ENCODE results near the gene FTO. TPM values are rescaled to one million over a fixed set of nuclear protein-coding genes. Genes with fewer than 3 reads are reported as not detected.

Gene FTO
- total and polyA plus RNA-seq, 2 of the 8 experiments (the other 6 are each of a cell fraction or from before 2014, with no cell fraction given): 34.5 to 59.8 TPM

- WGBS, 2 experiments (ENCODE audit: extremely low coverage in 1 of 2, insufficient coverage in 1 of 2, insufficient read length in 1 of 2, insufficient replicate concordance in 2 of 2, low coverage in 1 of 2, low lambda C conversion rate in 2 of 2, missing lambda C conversion rate in 1 of 2): 98% methylated on average over 2 of the region's 2 CpGs; no CpG with 5 or more reads in 1 of the 2 experiments
- POLR2A ChIA-PET (ENCODE audit: partially characterized antibody): no interaction called here
- H2AK5ac ChIP-seq (ENCODE audit: low read depth, low read length): no peak overlapping the region
- no peak overlapping the region for H2BK20ac ChIP-seq (ENCODE audit: low read length)
- H4K91ac ChIP-seq (replicated peaks; ENCODE audit: insufficient read length, low read length): no peak overlapping the region
- H3K4me3 ChIP-seq (ENCODE audit: extremely low read depth in 1 of 4, insufficient read depth in 2 of 4, low read depth in 3 of 4, low read length in 4 of 4): no peak overlapping the region
- no peaks in the 10 kb centered on the region for H3K9me3 ChIP-seq (ENCODE audit: insufficient read depth in 2 of 2, low read depth in 1 of 2, low read length in 1 of 2)
- H3K23ac ChIP-seq (ENCODE audit: insufficient read length): no peak overlapping the region
- H3K23me2 ChIP-seq (ENCODE audit: low read depth, low read length): no peaks in the 10 kb centered on the region
- H3K9ac ChIP-seq (replicated peaks in 1 of 4; ENCODE audit: extremely low read depth in 1 of 4, low read depth in 3 of 4, low read length in 3 of 4): no peak overlapping the region
- no peak for FAIRE-seq
- no peak overlapping the region for H4K8ac ChIP-seq (ENCODE audit: extremely low read depth, insufficient read depth, low read length)
- no peak overlapping the region for H3K4ac ChIP-seq (replicated peaks; ENCODE audit: insufficient read length, low read depth, low read length)
- H3K4me1 ChIP-seq (replicated peaks in 1 of 4; ENCODE audit: control insufficient read depth in 3 of 4, insufficient read depth in 4 of 4, low read length in 3 of 4): no peaks in the 10 kb centered on the region; a peak in 1 of 7 replicates
- no peak overlapping the region for H2BK15ac ChIP-seq (ENCODE audit: low read length)
- H2BK5ac ChIP-seq (ENCODE audit: low read depth, low read length): no peak overlapping the region
- TF ChIP-seq SP1 (IDR thresholded peaks at IDR 0.05; ENCODE audit: low read depth, low read length): no peak
- no peak for TF ChIP-seq GABPA (IDR thresholded peaks at IDR 0.05; ENCODE audit: borderline replicate concordance, insufficient read depth, low read length)
- no peak for TF ChIP-seq BACH1 (IDR thresholded peaks at IDR 0.05; ENCODE audit: low read length)
- no peak for TF ChIP-seq HDAC6 (IDR thresholded peaks at IDR 0.05; ENCODE audit: low read depth, low read length)
- no peak for TF ChIP-seq TAF1 (IDR thresholded peaks at IDR 0.05; ENCODE audit: low read depth, low read length)
- TF ChIP-seq SAP30 (IDR thresholded peaks at IDR 0.05; ENCODE audit: insufficient read depth, insufficient replicate concordance, low read length): no peak
- no peak for TF ChIP-seq EP300 (IDR thresholded peaks at IDR 0.05; ENCODE audit: borderline replicate concordance in 1 of 2, low read depth in 2 of 2, low read length in 2 of 2)
- CTCF ChIA-PET (ENCODE audit: partially characterized antibody): interaction anchor here (0.8 kb wide), 1 partner anchor 15 kb away, joined by 4 read pairs; no protein-coding TSS in a partner anchor
- H2BK120ac ChIP-seq (replicated peaks; ENCODE audit: low read depth, low read length): no peak overlapping the region
- H3K27ac ChIP-seq (ENCODE audit: low read depth, low read length): no peak overlapping the region
- H3K56ac ChIP-seq (replicated peaks; ENCODE audit: insufficient read length, low read depth, low read length): no peak overlapping the region
- no peak overlapping the region for H3K14ac ChIP-seq (ENCODE audit: insufficient read length)
- H2BK12ac ChIP-seq (ENCODE audit: low read depth, low read length): no peak overlapping the region
- no peak overlapping the region for H3K4me2 ChIP-seq (ENCODE audit: insufficient read depth in 1 of 2, low read depth in 2 of 2, low read length in 2 of 2)
- H4K20me1 ChIP-seq (replicated peaks in 1 of 2; ENCODE audit: control insufficient read depth in 1 of 2, insufficient read depth in 2 of 2, low read length in 2 of 2): no peaks in the 10 kb centered on the region
- no peak overlapping the region for H2AFZ ChIP-seq (ENCODE audit: low read length)
- no peaks in the 10 kb centered on the region for H3K79me2 ChIP-seq (ENCODE audit: control insufficient read depth in 1 of 2, insufficient read depth in 2 of 2, low read length in 2 of 2)
- H3K79me1 ChIP-seq (ENCODE audit: low read depth, low read length): no peaks in the 10 kb centered on the region
- no peaks in the 10 kb centered on the region for H3K36me3 ChIP-seq (ENCODE audit: control insufficient read depth in 2 of 4, insufficient read depth in 4 of 4, low read length in 3 of 4)
- H3K18ac ChIP-seq (ENCODE audit: extremely low read depth, low read length): no peak overlapping the region
- H4K5ac ChIP-seq (ENCODE audit: insufficient read length, low read depth, low read length): no peak overlapping the region
- no peak for DNase-seq (ENCODE audit: low read depth in 1 of 2, low spot score in 2 of 2)
- no peaks in the 10 kb centered on the region for H3K27me3 ChIP-seq (replicated peaks in 1 of 4; ENCODE audit: control insufficient read depth in 3 of 4, extremely low read depth in 1 of 4, insufficient read depth in 3 of 4, low read length in 3 of 4)
Measured at GRCh38 chr16:53789137-53789536, 85.2 kb downstream of the FTO start.

Data from H1 (cell line).